Epithelial cell of esophagus (primary cell): Measurements from ENCODE around the gene PEAR1.
A peak's percentile ranks its signal among the peaks of the same experiment; 100 is the strongest.

Experiments
- DNase-seq: peaks from one replicate; pipeline ENCODE4 v3.0.0; 2010; ENCODE audit warnings: low read depth
- H3K4me3 ChIP-seq: 2 replicates; pipeline ENCODE4 v1.5.1; 2011; ENCODE audit warnings: mild to moderate bottlenecking, low read length, control low read depth
- CTCF ChIP-seq: IDR thresholded peaks from 2 replicates; pipeline ENCODE4 v1.5.1; 2011; ENCODE audit warnings: low read depth, mild to moderate bottlenecking, low read length, control low read depth, inconsistent platforms; ENCODE audit not compliant: insufficient read depth; ENCODE audit errors: missing control alignments

PEAR1 gene

GRCh38 chr1:156959925-156960324 lies 66.4 kb downstream of the PEAR1 start:
- H3K4me3 ChIP-seq, result no peak overlapping the region
- no peak for DNase-seq
- no peak for TF ChIP-seq CTCF

GRCh38 chr1:156961709-156962108 lies 68.2 kb downstream of the PEAR1 start:
- peak; percentile 9 for TF ChIP-seq CTCF
- H3K4me3 ChIP-seq, result no peak overlapping the region

GRCh38 chr1:156963621-156964020 lies 70.1 kb downstream of the PEAR1 start:
- DNase-seq, result no peak
- H3K4me3 ChIP-seq, result no peak overlapping the region
- TF ChIP-seq CTCF, result no peak

More at GRCh38 chr1:156961709-156962108, 68.2 kb downstream of the PEAR1 start:
- no peak for DNase-seq

- H3K4me3 ChIP-seq, result no peak overlapping the region
- no peak for DNase-seq
- no peak for TF ChIP-seq CTCF
Measured at GRCh38 chr1:156964441-156964840, 70.9 kb downstream of the PEAR1 start.
